DMS79 treated with DMSO at 0.1 percent for 48 hours (cell line): ENCODE data around the gene OSMR.
"Not testable (repeated sequence)": the region's sequence is repeated elsewhere in the genome, so short reads cannot be mapped to it uniquely, and the experiment has no call there.

ENCODE experiments used
- DNase-seq: peaks from one replicate; lab custom pipeline; 2025; lab: John Stamatoyannopoulos, UW

Gene OSMR

GRCh38 chr5:38831117-38831516 lies 14.7 kb upstream of the OSMR start:
- no peak for DNase-seq

- no peak for DNase-seq
Observed at GRCh38 chr5:38831909-38832308, 13.9 kb upstream of the OSMR start.

- DNase-seq = no peak
Observed at GRCh38 chr5:38832810-38833209, 13.0 kb upstream of the OSMR start.

- no peak for DNase-seq
Observed at GRCh38 chr5:38835887-38836286, 9.9 kb upstream of the OSMR start.

- no peak for DNase-seq
Observed at GRCh38 chr5:38837416-38837815, 8.4 kb upstream of the OSMR start.

GRCh38 chr5:38837932-38838331 lies 7.9 kb upstream of the OSMR start:
- DNase-seq = no peak

- DNase-seq = no peak
Observed at GRCh38 chr5:38843665-38844064, 2.1 kb upstream of the OSMR start.

GRCh38 chr5:38846379-38847011 lies 683 bp downstream of the OSMR start:
- DNase-seq = no peak

- no peak for DNase-seq
Observed at GRCh38 chr5:38847559-38848347, 1.9 kb downstream of the OSMR start.

GRCh38 chr5:38848637-38849036 lies 2.8 kb downstream of the OSMR start:
- no peak for DNase-seq

GRCh38 chr5:38851640-38852039 lies 5.8 kb downstream of the OSMR start:
- DNase-seq = not testable (repeated sequence)

GRCh38 chr5:38853753-38854470 lies 8.1 kb downstream of the OSMR start:
- no peak for DNase-seq

GRCh38 chr5:38854907-38855306 lies 9.1 kb downstream of the OSMR start:
- DNase-seq = no peak

- no peak for DNase-seq
Observed at GRCh38 chr5:38856660-38857059, 10.8 kb downstream of the OSMR start.

GRCh38 chr5:38858839-38859238 lies 13.0 kb downstream of the OSMR start:
- DNase-seq = no peak

- DNase-seq = not testable (repeated sequence)
Observed at GRCh38 chr5:38861986-38862770, 16.4 kb downstream of the OSMR start.

- DNase-seq = no peak
Observed at GRCh38 chr5:38866362-38867031, 20.7 kb downstream of the OSMR start.

- no peak for DNase-seq
Observed at GRCh38 chr5:38867032-38867398, 21.2 kb downstream of the OSMR start.

- no peak for DNase-seq
Observed at GRCh38 chr5:38867416-38867815, 21.6 kb downstream of the OSMR start.

GRCh38 chr5:38870595-38870994 lies 24.8 kb downstream of the OSMR start:
- DNase-seq = no peak

GRCh38 chr5:38871058-38871605 lies 25.3 kb downstream of the OSMR start:
- DNase-seq = no peak
